Kidney glomerular epithelial cell (primary cell): ENCODE results near the gene HSDL1.
A peak's percentile ranks its signal among the peaks of the same experiment; 100 is the strongest.

ENCODE experiments used
- DNase-seq: peaks from one replicate; lab custom pipeline; 2025; lab: John Stamatoyannopoulos, UW

The HSDL1 gene

GRCh38 chr16:84107921-84108320, 37.1 kb downstream of the HSDL1 start:
- DNase-seq: no peak

- DNase-seq: no peak
Observed at GRCh38 chr16:84105948-84106740, 38.8 kb downstream of the HSDL1 start.

- no peak for DNase-seq
Observed at GRCh38 chr16:84105301-84105815, 39.6 kb downstream of the HSDL1 start.

- no peak for DNase-seq
Observed at GRCh38 chr16:84104231-84104630, 40.7 kb downstream of the HSDL1 start.

GRCh38 chr16:84103678-84104077, 41.3 kb downstream of the HSDL1 start:
- DNase-seq: no peak

DNA sequence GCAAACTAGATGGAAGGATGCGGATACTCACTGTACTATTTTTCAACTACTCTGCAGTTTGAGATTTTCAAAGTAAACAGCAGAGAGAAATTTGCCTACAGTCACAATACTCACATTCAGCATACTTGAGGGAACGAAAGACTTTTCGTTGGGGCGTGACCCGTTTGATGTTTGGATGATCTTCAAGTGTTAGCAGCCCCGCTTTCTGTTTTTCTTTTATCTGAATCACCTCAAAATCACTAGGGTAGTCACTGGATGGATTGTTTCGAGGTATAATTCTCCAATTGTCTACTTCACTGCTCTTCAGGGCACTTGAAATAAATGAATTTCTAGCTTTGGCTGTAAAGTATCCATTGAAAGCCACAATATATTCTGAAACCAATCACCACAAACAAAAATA, 46.0 kb downstream of the HSDL1 start:
- DNase-seq: no peak

- no peak for DNase-seq
Observed at GRCh38 chr16:84096447-84097005, 48.5 kb downstream of the HSDL1 start.

DNA sequence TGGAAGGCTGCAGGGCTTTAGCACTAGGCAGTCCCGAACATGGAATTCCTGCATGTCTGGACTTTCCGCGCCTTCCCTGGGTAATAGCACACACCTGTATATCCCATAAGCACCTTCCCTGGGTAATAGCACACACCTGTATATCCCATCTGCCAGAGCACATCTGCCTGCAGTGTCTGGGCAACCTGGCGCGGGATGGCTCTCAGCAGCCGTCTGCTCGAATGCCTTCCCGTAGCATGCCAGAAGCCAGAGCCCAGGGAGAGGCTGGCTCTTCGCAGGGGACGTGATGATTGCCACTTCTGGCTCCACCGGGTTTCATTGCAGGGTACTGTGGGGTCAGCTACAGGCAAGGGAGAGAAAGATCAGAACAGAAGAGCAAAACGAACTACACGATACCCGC, 49.5 kb downstream of the HSDL1 start:
- no peak for DNase-seq

GRCh38 chr16:84093879-84094270, 51.1 kb downstream of the HSDL1 start:
- DNase-seq: no peak

DNA sequence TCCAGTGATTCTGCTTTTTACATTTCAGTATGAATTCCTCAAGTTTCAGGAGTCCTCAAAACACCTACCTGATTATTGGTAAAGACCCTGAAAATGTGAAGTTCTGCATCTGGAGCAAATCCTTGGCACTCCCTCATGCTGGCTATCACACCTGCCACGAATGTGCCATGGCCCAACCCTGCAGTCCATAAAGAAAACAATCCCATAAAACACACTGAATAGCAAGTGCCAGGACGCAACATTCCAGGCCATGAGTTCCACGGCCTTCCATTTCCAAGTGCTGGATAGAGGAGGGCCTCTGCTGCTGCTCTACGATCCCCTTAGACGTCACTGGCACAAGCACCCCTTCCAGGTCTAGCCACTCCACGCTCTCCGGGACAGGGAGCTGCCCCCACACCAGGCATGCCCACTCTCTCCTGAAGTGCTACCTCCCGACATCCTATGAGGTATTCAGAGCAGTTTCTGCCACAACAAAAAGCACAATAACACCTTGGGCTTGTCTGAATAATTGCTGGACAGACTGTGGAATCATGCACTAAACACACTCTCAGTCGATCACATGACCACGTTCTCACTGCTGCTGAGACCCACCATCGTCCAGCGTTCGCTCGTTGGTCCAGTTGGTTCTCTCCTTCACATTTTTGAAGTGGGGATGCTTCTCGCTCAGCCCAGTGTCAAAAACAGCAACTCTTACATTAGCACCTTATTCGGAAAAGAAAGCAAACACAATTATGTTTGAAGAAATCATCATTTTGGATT, 51.7 kb downstream of the HSDL1 start:
- no peak for DNase-seq

- DNase-seq: no peak
Observed at GRCh38 chr16:84091460-84091859, 53.5 kb downstream of the HSDL1 start.

- no peak for DNase-seq
Observed at GRCh38 chr16:84090211-84090610, 54.8 kb downstream of the HSDL1 start.

- no peak for DNase-seq
Observed at GRCh38 chr16:84088695-84089395, 56.1 kb downstream of the HSDL1 start.

- DNase-seq: no peak
Observed at GRCh38 chr16:84087466-84088151, 57.4 kb downstream of the HSDL1 start.

DNA sequence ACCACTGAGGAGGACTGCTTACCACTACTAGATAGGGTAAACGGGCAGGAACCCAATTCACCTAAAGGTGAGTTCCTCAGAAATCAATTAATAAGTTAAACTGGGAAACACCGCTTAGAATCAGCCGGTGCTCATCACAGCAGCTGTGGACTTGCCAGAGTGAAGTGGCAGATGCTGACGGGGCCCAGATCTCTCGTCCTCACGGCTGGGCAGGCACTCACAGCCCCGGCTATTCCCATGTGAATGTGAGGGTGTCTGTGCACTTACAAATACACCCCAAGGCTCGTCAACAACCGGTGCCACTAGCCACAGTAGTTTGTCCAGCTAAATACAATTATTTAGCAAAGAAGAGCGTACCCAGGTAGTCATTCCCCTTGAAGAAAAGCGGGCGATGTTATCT, 58.0 kb downstream of the HSDL1 start:
- DNase-seq: no peak

GRCh38 chr16:84086341-84086740, 58.6 kb downstream of the HSDL1 start:
- DNase-seq: no peak

GRCh38 chr16:84085773-84086172, 59.2 kb downstream of the HSDL1 start:
- DNase-seq: no peak

GRCh38 chr16:84085271-84085667, 59.7 kb downstream of the HSDL1 start:
- DNase-seq: no peak

- DNase-seq: peak; percentile 47
Observed at GRCh38 chr16:84084570-84085270, 60.3 kb downstream of the HSDL1 start.

DNA sequence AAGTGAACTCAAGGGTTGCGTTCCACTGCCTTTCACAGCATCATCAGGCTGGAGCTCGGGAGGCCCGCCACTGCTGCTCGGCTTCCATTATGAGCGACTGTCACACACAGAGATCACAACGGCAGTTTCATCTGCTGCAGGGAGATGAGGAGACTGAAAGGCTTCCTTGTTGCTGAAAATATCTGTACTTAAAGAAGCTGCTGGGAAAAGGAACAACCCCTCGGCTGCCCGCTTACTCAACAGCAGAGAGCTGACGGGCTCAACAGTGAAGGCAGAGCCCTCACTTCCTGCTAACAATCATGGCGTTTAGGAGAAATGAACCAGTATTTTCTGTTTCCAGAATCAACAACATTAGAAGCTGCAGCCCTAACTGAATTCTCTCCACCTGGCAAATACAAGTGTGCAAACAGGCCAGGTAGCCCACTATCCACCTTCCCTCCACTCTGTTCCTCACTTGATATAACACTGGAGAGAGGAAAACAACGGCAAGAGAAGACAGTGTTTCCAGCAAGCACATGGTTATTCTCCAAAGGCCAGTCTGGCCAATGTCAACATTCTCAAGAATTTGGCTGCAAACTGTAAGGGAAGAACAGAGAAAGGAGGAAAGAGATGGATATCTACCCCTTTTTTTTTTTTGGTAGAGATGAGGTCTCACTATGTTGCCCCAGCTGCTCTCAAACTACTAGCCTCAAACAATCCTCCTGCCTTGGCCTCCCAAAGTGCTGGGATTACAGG, 62.0 kb downstream of the HSDL1 start:
- no peak for DNase-seq
